ENCODE data around the gene NRAP.

Gene NRAP

GRCh38 chr10:113680190-113681111 is 16.6 kb upstream of the NRAP start (continued):
- TF ChIP-seq ZBTB44 (tag by site-specific recombination; IDR thresholded peaks at IDR 0.05) (no peak), FEZF1 (tag by site-specific recombination; IDR thresholded peaks at IDR 0.05) (peak; percentile 8; the same call in 1 of the 2 replicates), ZNF10 (tag by site-specific recombination; IDR thresholded peaks at IDR 0.05) (no peak), ZBTB6 (tag by site-specific recombination; IDR thresholded peaks at IDR 0.05) (peak; percentile 32; the same call in 1 of the 2 replicates), TRIM28 (IDR thresholded peaks at IDR 0.05; ENCODE audit: borderline replicate concordance, low read length) (0 out of 2 replicates have a peak, but pooled peaks have one; percentile 29), ZNF433 (tag by site-specific recombination; IDR thresholded peaks at IDR 0.05; ENCODE audit: low read depth) (no peak), GLIS1 (tag by site-specific recombination; IDR thresholded peaks at IDR 0.05) (peak; percentile 86), ZNF404 (tag by site-specific recombination; IDR thresholded peaks at IDR 0.05) (no peak), ATF2 (tag by site-specific recombination; IDR thresholded peaks at IDR 0.05; ENCODE audit: low read depth) (peak; percentile 88), ZNF701 (tag by site-specific recombination; IDR thresholded peaks at IDR 0.05) (no peak), CTCF (tag by site-specific recombination; IDR thresholded peaks at IDR 0.05) (no peak), ZBTB21 (tag by site-specific recombination; IDR thresholded peaks at IDR 0.05) (peak; percentile 77), PRDM4 (tag by site-specific recombination; IDR thresholded peaks at IDR 0.05) (no peak), SP2 (tag by site-specific recombination; IDR thresholded peaks at IDR 0.05) (no peak), ZNF26 (tag by site-specific recombination; IDR thresholded peaks at IDR 0.05) (no peak), EGR2 (tag by site-specific recombination; IDR thresholded peaks at IDR 0.05; ENCODE audit: low read depth) (peak; percentile 82; the same call in 1 of the 2 replicates), KLF10 (tag by site-specific recombination; IDR thresholded peaks at IDR 0.05) (no peak), ZNF692 (tag by site-specific recombination; IDR thresholded peaks at IDR 0.05) (peak; percentile 48), TCF7L2 (IDR thresholded peaks at IDR 0.05; ENCODE audit: borderline replicate concordance, low read depth, low read length) (no peak), IKZF3 (tag by site-specific recombination; IDR thresholded peaks at IDR 0.05) (0 out of 2 replicates have a peak, but pooled peaks have one; percentile 6), ZXDB (tag by site-specific recombination; IDR thresholded peaks at IDR 0.05) (no peak), ZNF23 (tag by site-specific recombination; IDR thresholded peaks at IDR 0.05; ENCODE audit: borderline replicate concordance) (no peak), TSHZ1 (tag by site-specific recombination; IDR thresholded peaks at IDR 0.05; ENCODE audit: borderline replicate concordance) (no peak)

Measured in HEK293 (cell line).